Mesenchymal stem cell (in vitro differentiated cells and primary cell): ENCODE measurements around the gene DYNC2LI1.

Source experiments
- DNase-seq: peaks from one replicate; pipeline ENCODE4 v3.0.0-alpha.2; 2013
- H2AFZ ChIP-seq: one replicate; pipeline ENCODE4 v1.6.1; 2013; ENCODE audit warnings: low read depth, mild to moderate bottlenecking, control low read depth, inconsistent platforms, low read length, moderate library complexity
- H2AK5ac ChIP-seq: 2 replicates; pipeline ENCODE4 v1.6.1; 2013; ENCODE audit warnings: low read length, moderate library complexity, mild to moderate bottlenecking, inconsistent platforms; ENCODE audit not compliant: severe bottlenecking
- H2BK120ac ChIP-seq: one replicate; pipeline ENCODE4 v1.6.1; 2013; ENCODE audit warnings: low read depth, mild to moderate bottlenecking, inconsistent platforms, low read length, moderate library complexity
- H2BK12ac ChIP-seq, 2 experiments: one replicate each; pipeline ENCODE4 v1.6.1; 2013; ENCODE audit warnings: inconsistent platforms in 2 of 2, low read length in 2 of 2, mild to moderate bottlenecking in 2 of 2, moderate library complexity in 2 of 2, control low read depth in 1 of 2
- H2BK15ac ChIP-seq: one replicate; pipeline ENCODE4 v1.6.1; 2013; ENCODE audit warnings: mild to moderate bottlenecking, low read depth, inconsistent platforms; ENCODE audit not compliant: poor library complexity, severe bottlenecking
- H2BK5ac ChIP-seq: 2 replicates; pipeline ENCODE4 v1.6.1; 2013; ENCODE audit warnings: low read depth, mild to moderate bottlenecking, low read length, control low read depth, inconsistent platforms; ENCODE audit not compliant: poor library complexity, severe bottlenecking
- H3K14ac ChIP-seq, 2 experiments: one replicate each; pipeline ENCODE4 v1.6.1; 2013; ENCODE audit warnings: inconsistent platforms in 2 of 2, low read length in 2 of 2, control low read depth in 1 of 2, mild to moderate bottlenecking in 1 of 2, moderate library complexity in 1 of 2
- H3K18ac ChIP-seq, 2 experiments: one replicate each; pipeline ENCODE4 v1.6.1; 2013; ENCODE audit warnings: inconsistent platforms in 2 of 2, low read length in 2 of 2, control low read depth in 1 of 2, low read depth in 1 of 2, mild to moderate bottlenecking in 1 of 2
- H3K23ac ChIP-seq, 2 experiments: one replicate each; pipeline ENCODE4 v1.6.1; 2013; ENCODE audit warnings: inconsistent platforms in 2 of 2, low read length in 2 of 2, mild to moderate bottlenecking in 2 of 2, moderate library complexity in 2 of 2, control low read depth in 1 of 2
- H3K27ac ChIP-seq: 2 replicates; pipeline ENCODE4 v1.5.1; 2013; ENCODE audit warnings: mild to moderate bottlenecking, moderate library complexity, low read length, control low read depth, inconsistent platforms; ENCODE audit not compliant: poor library complexity, severe bottlenecking
- H3K27me3 ChIP-seq, 2 experiments: 2 replicates each; pipeline versions ENCODE4 v1.6.1 to v1.7.0; 2013; ENCODE audit warnings: low read length in 2 of 2, mild to moderate bottlenecking in 2 of 2, moderate library complexity in 2 of 2, control low read depth in 1 of 2, inconsistent platforms in 1 of 2; ENCODE audit not compliant: control insufficient read depth in 1 of 2, insufficient read depth in 1 of 2
- H3K36me3 ChIP-seq, 2 experiments: 2 replicates each; pipeline versions ENCODE4 v1.6.1 to v1.7.0; 2013; ENCODE audit warnings: low read length in 2 of 2, control low read depth in 1 of 2, inconsistent platforms in 1 of 2, low read depth in 1 of 2, mild to moderate bottlenecking in 1 of 2; ENCODE audit not compliant: insufficient read depth in 2 of 2, control insufficient read depth in 1 of 2
- H3K4ac ChIP-seq, 2 experiments: one replicate each; pipeline ENCODE4 v1.6.1; 2013; ENCODE audit warnings: inconsistent platforms in 2 of 2, low read length in 2 of 2, mild to moderate bottlenecking in 2 of 2, moderate library complexity in 2 of 2, control low read depth in 1 of 2, low read depth in 1 of 2
- H3K4me1 ChIP-seq: 2 replicates; pipeline ENCODE4 v1.6.1; 2013; ENCODE audit warnings: low read depth, low read length, control low read depth; ENCODE audit not compliant: control insufficient read depth, insufficient read depth
- H3K4me2 ChIP-seq: 2 replicates; pipeline ENCODE4 v1.6.1; 2013; ENCODE audit warnings: low read length, mild to moderate bottlenecking, inconsistent platforms; ENCODE audit not compliant: poor library complexity, severe bottlenecking
- H3K4me3 ChIP-seq, 2 experiments: 2 replicates each; pipeline versions ENCODE4 v1.5.1 to v1.7.0; 2013; ENCODE audit warnings: low read length in 2 of 2, mild to moderate bottlenecking in 2 of 2, control low read depth in 1 of 2, low read depth in 1 of 2; ENCODE audit not compliant: insufficient read depth in 1 of 2
- H3K79me1 ChIP-seq: replicated peaks from 2 replicates; pipeline ENCODE4 v1.6.1; 2013; ENCODE audit warnings: mild to moderate bottlenecking, control low read depth, low read length, inconsistent platforms; ENCODE audit not compliant: poor library complexity, severe bottlenecking
- H3K9ac ChIP-seq: 2 replicates; pipeline ENCODE4 v1.7.0; 2013; ENCODE audit warnings: mild to moderate bottlenecking, low read length, moderate library complexity
- H3K9me3 ChIP-seq: 2 replicates; pipeline ENCODE4 v1.7.0; 2013; ENCODE audit warnings: mild to moderate bottlenecking, low read length; ENCODE audit not compliant: control insufficient read depth
- H4K8ac ChIP-seq: one replicate; pipeline ENCODE4 v1.6.1; 2013; ENCODE audit warnings: inconsistent platforms, mild to moderate bottlenecking, low read length, moderate library complexity
- H4K91ac ChIP-seq: one replicate; pipeline ENCODE4 v1.6.1; 2013; ENCODE audit warnings: mild to moderate bottlenecking, low read length, inconsistent platforms
- WGBS: methylation state at CpG from one replicate; pipeline ENCODE4 v1.1.7; 2013; ENCODE audit warnings: mixed read lengths; 5-methylcytosine and 5-hydroxymethylcytosine counted together

The DYNC2LI1 gene

DNA sequence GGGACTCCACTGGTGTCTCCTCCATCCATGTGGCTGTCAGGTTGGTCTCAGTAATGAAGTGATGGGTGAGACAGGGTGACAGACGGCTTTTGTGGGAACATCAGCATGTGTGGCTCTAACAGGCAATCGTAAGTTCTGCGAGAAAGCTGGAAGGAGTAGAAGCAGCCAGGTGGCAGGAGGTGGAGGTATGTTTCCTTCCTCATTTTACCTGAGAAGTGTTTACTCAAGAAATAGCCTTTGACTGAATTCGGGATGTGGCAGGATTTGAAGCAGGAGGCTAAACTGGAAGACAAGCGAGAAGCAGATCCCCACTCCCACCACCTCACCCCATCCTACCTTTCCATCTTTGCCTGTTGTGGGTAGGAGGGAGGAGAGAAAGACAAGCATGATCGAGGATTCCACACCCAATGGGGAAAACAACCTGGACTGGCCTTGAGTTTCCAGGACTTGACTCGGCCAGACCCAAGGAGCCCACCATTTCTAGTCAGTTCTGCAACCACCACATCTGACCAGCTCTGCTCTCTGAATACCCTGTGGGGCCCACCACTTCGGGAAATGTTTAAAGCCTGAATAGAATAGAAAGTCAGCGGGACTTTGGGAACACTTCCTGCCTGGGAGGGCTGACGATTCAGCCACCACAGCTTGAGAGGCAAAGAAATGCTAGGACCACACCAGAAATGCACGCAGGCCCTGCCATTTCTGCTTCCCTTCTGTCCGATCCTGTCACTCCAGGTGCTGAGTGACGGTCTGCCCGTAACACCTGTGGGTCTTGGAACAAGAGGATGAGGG, 66.1 kb downstream of the DYNC2LI1 start:
- H2AFZ ChIP-seq: no peak overlapping the region
- no peaks in the 10 kb centered on the region for H3K4me1 ChIP-seq
- no peak overlapping the region for H3K14ac ChIP-seq
- no peak overlapping the region for H3K23ac ChIP-seq
- H3K18ac ChIP-seq: no peak overlapping the region
- no peak overlapping the region for H2AK5ac ChIP-seq
- no peaks in the 10 kb centered on the region for H3K79me1 ChIP-seq
- H3K9me3 ChIP-seq: no peaks in the 10 kb centered on the region
- no peak overlapping the region for H2BK5ac ChIP-seq
- H3K9ac ChIP-seq: no peak overlapping the region
- H2BK15ac ChIP-seq: no peak overlapping the region
- no peak overlapping the region for H3K4me2 ChIP-seq
- H4K91ac ChIP-seq: peak overlapping the region; percentile 31
- H2BK120ac ChIP-seq: no peak overlapping the region
- no peak overlapping the region for H3K27ac ChIP-seq
- H3K36me3 ChIP-seq: no peaks in the 10 kb centered on the region
- no peak overlapping the region for H4K8ac ChIP-seq
- H2BK12ac ChIP-seq: no peak overlapping the region
- WGBS: 87% methylated on average over 10 of the region's 14 CpGs
- H3K27me3 ChIP-seq: peaks cover 6 to 67% of the 10 kb centered on the region in 2 experiments
- H3K4ac ChIP-seq: no peak overlapping the region
- no peak for DNase-seq
- H3K4me3 ChIP-seq: no peak overlapping the region

DNA sequence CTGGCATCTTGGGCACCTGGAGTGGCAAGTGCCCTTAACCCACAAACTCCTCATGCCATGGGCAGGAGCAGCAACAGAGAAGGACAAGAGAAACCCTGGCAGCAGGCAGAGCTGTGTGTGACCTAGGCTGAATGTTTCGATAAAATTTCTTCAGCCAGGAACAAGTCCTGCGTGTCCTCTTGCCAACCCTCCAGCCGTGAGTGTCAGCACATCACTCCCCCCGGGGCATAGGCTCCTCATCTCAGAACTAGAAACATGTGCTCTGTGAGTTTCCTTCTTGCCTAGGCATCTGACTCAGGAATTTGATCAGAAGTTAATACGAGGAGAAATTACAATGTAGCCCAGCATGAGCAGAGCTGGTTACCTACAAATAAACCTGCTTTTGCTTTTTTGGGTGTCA, 67.1 kb downstream of the DYNC2LI1 start:
- Histone ChIP-seq H3K4me1 (no peaks in the 10 kb centered on the region), H3K79me1 (no peaks in the 10 kb centered on the region), H3K9me3 (no peaks in the 10 kb centered on the region), H2BK12ac (no peak overlapping the region), H3K18ac (no peak overlapping the region), H3K4me3 (no peak overlapping the region), H2AK5ac (no peak overlapping the region), H2BK15ac (no peak overlapping the region), H3K36me3 (no peaks in the 10 kb centered on the region), H4K91ac (no peak overlapping the region), H2BK5ac (no peak overlapping the region), H3K4ac (no peak overlapping the region), H3K27ac (no peak overlapping the region), H2AFZ (no peak overlapping the region), H3K27me3 (peaks cover 9 to 73% of the 10 kb centered on the region in 2 experiments), H3K4me2 (no peak overlapping the region), H4K8ac (no peak overlapping the region), H3K14ac (no peak overlapping the region), H2BK120ac (no peak overlapping the region), H3K23ac (no peak overlapping the region), H3K9ac (no peak overlapping the region)
- WGBS: 90% methylated on average over 5 of the region's 5 CpGs
- no peak for DNase-seq

- Histone ChIP-seq H3K27ac (no peak overlapping the region), H2AK5ac (no peak overlapping the region), H2BK15ac (no peak overlapping the region), H2BK120ac (no peak overlapping the region), H3K9ac (no peak overlapping the region), H3K18ac (no peak overlapping the region), H4K91ac (no peak overlapping the region), H3K4ac (no peak overlapping the region), H3K14ac (no peak overlapping the region), H3K9me3 (no peaks in the 10 kb centered on the region), H2BK5ac (no peak overlapping the region), H2BK12ac (no peak overlapping the region), H3K4me2 (no peak overlapping the region), H2AFZ (no peak overlapping the region), H3K79me1 (no peaks in the 10 kb centered on the region), H3K4me3 (no peak overlapping the region), H3K23ac (no peak overlapping the region), H3K36me3 (no peaks in the 10 kb centered on the region), H4K8ac (no peak overlapping the region), H3K27me3 (peaks cover 19 to 79% of the 10 kb centered on the region in 2 experiments), H3K4me1 (no peaks in the 10 kb centered on the region)
- DNase-seq: no peak
- WGBS: 92% methylated on average over 11 of the region's 14 CpGs
Observed at GRCh38 chr2:43841949-43842865, 68.4 kb downstream of the DYNC2LI1 start.

GRCh38 chr2:43842866-43843226, 69.0 kb downstream of the DYNC2LI1 start:
- Histone ChIP-seq H3K27me3 (peaks cover 19 to 73% of the 10 kb centered on the region in 2 experiments), H3K79me1 (no peaks in the 10 kb centered on the region), H3K23ac (no peak overlapping the region), H3K36me3 (no peaks in the 10 kb centered on the region), H4K8ac (no peak overlapping the region), H3K18ac (no peak overlapping the region), H3K9ac (no peak overlapping the region), H2AK5ac (no peak overlapping the region), H3K14ac (no peak overlapping the region), H2BK5ac (no peak overlapping the region), H2BK15ac (no peak overlapping the region), H3K4me2 (no peak overlapping the region), H2BK120ac (no peak overlapping the region), H2BK12ac (no peak overlapping the region), H3K4ac (no peak overlapping the region), H2AFZ (no peak overlapping the region), H4K91ac (no peak overlapping the region), H3K9me3 (no peaks in the 10 kb centered on the region), H3K27ac (no peak overlapping the region), H3K4me3 (no peak overlapping the region), H3K4me1 (no peaks in the 10 kb centered on the region)
- 91% methylated on average over 8 of the region's 9 CpGs for WGBS
- DNase-seq: no peak
